IMR-90 (cell line): ENCODE data around the gene PPP1R14B. TPM values are rescaled to one million over a fixed set of nuclear protein-coding genes. Genes with fewer than 3 reads are reported as not detected.

ENCODE experiments used
- ATAC-seq: fragments of 200-7000 bp; cut with Tn5 transposase; 2 replicates; pipeline ENCODE4 v1.9.1; 2020; ENCODE audit warnings: low read depth, mild to moderate bottlenecking, moderate library complexity
- BruUV-seq: library from RNA; stranded (reverse); fragments of 400-500 nt; replicated peaks from 2 replicates; lab custom pipeline; 2021; lab: Mats Ljungman, UMichigan
- CTCF ChIA-PET: fragments of 300-600 bp; formaldehyde crosslinking; extraction: SDS; loops from one replicate; lab custom pipeline; 2021; ENCODE audit warnings: antibody characterized with exemption; lab: Yijun Ruan, JAX
- POLR2A ChIA-PET: fragments of 300-600 bp; sonication (Branson Sonifier 250); formaldehyde crosslinking; loops from one replicate; lab custom pipeline; 2022; ENCODE audit warnings: antibody characterized with exemption; ENCODE audit not compliant: unreplicated experiment; lab: Charles Lee
- DNase-seq: peaks from one replicate; pipeline ENCODE4 v3.0.0; 2013
- H2AFZ ChIP-seq: replicated peaks from 2 replicates; pipeline ENCODE3; 2013; ENCODE audit warnings: low read length, mild to moderate bottlenecking; ENCODE audit not compliant: poor library complexity
- H2AK5ac ChIP-seq: 2 replicates; pipeline ENCODE4 v1.6.1; 2013; ENCODE audit warnings: low read depth, low read length, inconsistent platforms
- H2AK9ac ChIP-seq: replicated peaks from 2 replicates; pipeline ENCODE3; 2013; ENCODE audit warnings: mild to moderate bottlenecking, low read depth, low read length, moderate library complexity; ENCODE audit not compliant: poor library complexity
- H2BK120ac ChIP-seq: 2 replicates; pipeline ENCODE4 v1.6.1; 2013; ENCODE audit warnings: low read depth, low read length, inconsistent platforms
- H2BK15ac ChIP-seq: 3 replicates; pipeline ENCODE4 v1.6.1; 2013; ENCODE audit warnings: low read depth, low read length, inconsistent platforms
- H2BK20ac ChIP-seq: 2 replicates; pipeline ENCODE4 v1.6.1; 2013; ENCODE audit warnings: low read depth, mild to moderate bottlenecking, inconsistent platforms, low read length, moderate library complexity
- H2BK5ac ChIP-seq: 2 replicates; pipeline ENCODE4 v1.6.1; 2013; ENCODE audit warnings: mild to moderate bottlenecking, low read depth, low read length, inconsistent platforms; ENCODE audit not compliant: poor library complexity, severe bottlenecking
- H3K14ac ChIP-seq: replicated peaks from 2 replicates; pipeline ENCODE4 v1.6.1; 2013; ENCODE audit warnings: low read depth, low read length, inconsistent platforms
- H3K18ac ChIP-seq: 2 replicates; pipeline ENCODE4 v1.6.1; 2013; ENCODE audit warnings: low read depth, low read length, control low read depth
- H3K23ac ChIP-seq: 2 replicates; pipeline ENCODE4 v1.6.1; 2013; ENCODE audit warnings: low read depth, low read length, inconsistent platforms
- H3K27ac ChIP-seq: 2 replicates; pipeline ENCODE4 v1.5.1; 2013; ENCODE audit warnings: mild to moderate bottlenecking, control low read depth, low read length; ENCODE audit not compliant: insufficient read depth
- H3K27me3 ChIP-seq: 2 replicates; pipeline ENCODE4 v1.6.1; 2013; ENCODE audit warnings: low read length; ENCODE audit not compliant: control insufficient read depth, insufficient read depth
- H3K36me3 ChIP-seq: 2 replicates; pipeline ENCODE4 v1.6.1; 2013; ENCODE audit warnings: low read length, mixed read lengths; ENCODE audit not compliant: control insufficient read depth, insufficient read depth
- H3K4ac ChIP-seq: 2 replicates; pipeline ENCODE4 v1.6.1; 2013; ENCODE audit warnings: low read depth, low read length, inconsistent platforms
- H3K4me1 ChIP-seq: 2 replicates; pipeline ENCODE4 v1.6.1; 2013; ENCODE audit warnings: low read length, mixed read lengths; ENCODE audit not compliant: control insufficient read depth, insufficient read depth
- H3K4me2 ChIP-seq: 2 replicates; pipeline ENCODE4 v1.6.1; 2013; ENCODE audit warnings: low read depth, mild to moderate bottlenecking, control low read depth, low read length, moderate library complexity
- H3K4me3 ChIP-seq: 2 replicates; pipeline ENCODE4 v1.5.1; 2013; ENCODE audit warnings: low read depth, mild to moderate bottlenecking, control low read depth, low read length, moderate library complexity; ENCODE audit not compliant: insufficient read depth
- H3K56ac ChIP-seq: 2 replicates; pipeline ENCODE4 v1.6.1; 2013; ENCODE audit warnings: low read length, inconsistent platforms; ENCODE audit not compliant: insufficient read depth; ENCODE audit errors: extremely low read depth
- H3K79me1 ChIP-seq, 2 experiments: 2 replicates each; pipeline ENCODE4 v1.6.1; 2013; ENCODE audit warnings: low read length in 2 of 2, inconsistent platforms in 1 of 2, low read depth in 1 of 2
- H3K9ac ChIP-seq: 2 replicates; pipeline ENCODE4 v1.6.1; 2013; ENCODE audit warnings: low read depth, low read length, control low read depth
- H3K9me1 ChIP-seq: 2 replicates; pipeline ENCODE4 v1.6.1; 2013; ENCODE audit warnings: low read length, inconsistent platforms; ENCODE audit not compliant: insufficient read depth
- H3K9me3 ChIP-seq: 2 replicates; pipeline ENCODE4 v1.6.1; 2013; ENCODE audit warnings: low read length; ENCODE audit not compliant: control insufficient read depth, insufficient read depth
- H4K20me1 ChIP-seq: 2 replicates; pipeline ENCODE4 v1.6.1; 2013; ENCODE audit warnings: low read length, inconsistent platforms; ENCODE audit not compliant: insufficient read depth
- H4K5ac ChIP-seq: 2 replicates; pipeline ENCODE4 v1.6.1; 2013; ENCODE audit warnings: mild to moderate bottlenecking, low read depth, low read length, control low read depth
- H4K8ac ChIP-seq, 2 experiments: 2 replicates each; pipeline ENCODE4 v1.6.1; 2013; ENCODE audit warnings: low read depth in 2 of 2, low read length in 2 of 2, control low read depth in 1 of 2, inconsistent platforms in 1 of 2
- H4K91ac ChIP-seq: 2 replicates; pipeline ENCODE4 v1.6.1; 2013; ENCODE audit warnings: low read depth, low read length, inconsistent platforms; ENCODE audit not compliant: insufficient read depth
- CHD1 ChIP-seq: IDR thresholded peaks from 2 replicates; pipeline ENCODE4 v1.6.1; 2012; ENCODE audit warnings: low read depth, low read length, improper control_type of control experiment
- ELK1 ChIP-seq: fragments of 150-350 bp; IDR thresholded peaks from 2 replicates; pipeline ENCODE4 v1.6.1; 2016; ENCODE audit warnings: low read depth, mild to moderate bottlenecking, low read length, moderate library complexity, borderline replicate concordance
- FOS ChIP-seq: fragments of 150-350 bp; IDR thresholded peaks from 2 replicates; pipeline ENCODE4 v1.6.1; 2016; ENCODE audit warnings: low read depth, low read length
- MAFK ChIP-seq: IDR thresholded peaks from 2 replicates; pipeline ENCODE4 v1.6.1; 2012; ENCODE audit warnings: low read depth, low read length, improper control_type of control experiment
- POLR2A ChIP-seq: IDR thresholded peaks from 2 replicates; pipeline ENCODE4 v1.6.1; 2012; ENCODE audit warnings: mild to moderate bottlenecking, low read depth, low read length
- RAD21 ChIP-seq: IDR thresholded peaks from 2 replicates; pipeline ENCODE4 v1.6.1; 2012; ENCODE audit warnings: low read length, improper control_type of control experiment
- RCOR1 ChIP-seq: IDR thresholded peaks from 2 replicates; pipeline ENCODE4 v1.6.1; 2012; ENCODE audit warnings: mild to moderate bottlenecking, low read length, improper control_type of control experiment; ENCODE audit not compliant: insufficient replicate concordance
- RFX5 ChIP-seq: IDR thresholded peaks from 2 replicates; pipeline ENCODE4 v1.8.0; 2012; ENCODE audit warnings: low read depth, mild to moderate bottlenecking, low read length, moderate library complexity
- WGBS, 2 experiments: methylation state at CpG; one replicate each; pipeline versions ENCODE4 v1.1.5 to v1.1.7; 2013; ENCODE audit warnings: missing lambda C conversion rate in 2 of 2; ENCODE audit not compliant: insufficient read length in 1 of 2; ENCODE audit errors: extremely low coverage in 2 of 2; 5-methylcytosine and 5-hydroxymethylcytosine counted together
- dilution Hi-C: fragments of 300-500 bp; cut with HindIII; formaldehyde crosslinking; loops from one replicate; pipeline ENCODE4 v1.14.3; 2018; ENCODE audit warnings: low sequenced_read_pairs; ENCODE audit not compliant: unreplicated experiment
- in situ Hi-C: fragments of 300-500 bp; cut with MboI; formaldehyde crosslinking; loops from 3 replicates; pipeline ENCODE4 v1.14.3; 2019; ENCODE audit warnings: low sequenced_read_pairs, inconsistent platforms, mixed read lengths
- intact Hi-C: fragments of 100-400 bp; cut with micrococcal nuclease; formaldehyde crosslinking; loops from 2 replicates; pipeline ENCODE4 v1.10.0; 2022
- polyA plus RNA-seq, 3 experiments: library from polyadenylated mRNA; depleted of rRNA; stranded (reverse); fragments of >200 nt; gene quantifications; 2 replicates each; pipeline ENCODE4 v1.2.3, GENCODE V29; 2012; ENCODE audit warnings: low replicate concordance in 1 of 3
- total RNA-seq: library from RNA; depleted of rRNA; stranded (reverse); fragments of >200 nt; gene quantifications from 2 replicates; pipeline ENCODE4 v1.2.3, GENCODE V29; 2012

The PPP1R14B gene
- total and polyA plus RNA-seq, 2 of the 4 experiments (the other 2 are of a cell fraction): 176 to 257 TPM

- 100% methylated on average over 3 of the region's 6 CpGs; no CpG with 5 or more reads in 1 of the 2 experiments for WGBS, 2 experiments
- BruUV-seq: no TSS peak
- 0 out of 2 replicates have a peak, but pooled peaks cover 5% of the 10 kb centered on the region for H3K9me1 ChIP-seq
- H2AFZ ChIP-seq: no peak overlapping the region
- H3K4me3 ChIP-seq: no peak overlapping the region
- H3K9ac ChIP-seq: no peak overlapping the region
- H2BK5ac ChIP-seq: no peak overlapping the region
- no peak overlapping the region for H4K8ac ChIP-seq
- CTCF ChIA-PET: interaction anchor here (0.6 kb wide), 2 partner anchors 8 to 351 kb away, joined by 3 read pairs; no protein-coding TSS in a partner anchor
- H2BK20ac ChIP-seq: no peak overlapping the region
- peaks cover 62% of the 10 kb centered on the region for H3K36me3 ChIP-seq
- no peak overlapping the region for H3K18ac ChIP-seq
- no peak overlapping the region for H4K91ac ChIP-seq
- H3K14ac ChIP-seq: no peak overlapping the region
- peaks cover 9% of the 10 kb centered on the region for H3K4me1 ChIP-seq
- no peak overlapping the region for H2BK120ac ChIP-seq
- no peak overlapping the region for H3K4me2 ChIP-seq
- no peak overlapping the region for H3K27ac ChIP-seq
- no peaks in the 10 kb centered on the region for H3K27me3 ChIP-seq
- intact Hi-C loops: no loop called here
- H2AK5ac ChIP-seq: no peak overlapping the region
- dilution Hi-C loops: no loop called here
- peaks cover 7 to 45% of the 10 kb centered on the region in 2 experiments; a peak in 2 of 4 replicates for H3K79me1 ChIP-seq
- POLR2A ChIA-PET: no interaction called here
- DNase-seq (no peak), ATAC-seq (no peak)
- no peak overlapping the region for H3K56ac ChIP-seq
- in situ Hi-C loops: no loop called here
- TF ChIP-seq ELK1 (no peak), FOS (no peak), RFX5 (no peak), POLR2A (no peak), RCOR1 (no peak), MAFK (no peak), CHD1 (no peak), RAD21 (no peak)
- no peak overlapping the region for H2BK15ac ChIP-seq
- no peaks in the 10 kb centered on the region for H4K20me1 ChIP-seq
- H3K4ac ChIP-seq: no peak overlapping the region
- H3K9me3 ChIP-seq: no peaks in the 10 kb centered on the region
- H2AK9ac ChIP-seq: peak overlapping the region; percentile 0
- H3K23ac ChIP-seq: no peak overlapping the region
- H4K5ac ChIP-seq: no peak overlapping the region
Observed at GRCh38 chr11:64260147-64260708, 13.5 kb upstream of the PPP1R14B start.
